Progenitor cell of endocrine pancreas (in vitro differentiated cells): ENCODE measurements around the gene HNF1B. TPM values are rescaled to one million over a fixed set of nuclear protein-coding genes. Genes with fewer than 3 reads are reported as not detected.

Source experiments
- DNase-seq: peaks from one replicate; pipeline ENCODE4 v3.0.0; 2021; ENCODE audit warnings: low spot score; ENCODE audit not compliant: unreplicated experiment
- H3K27ac Mint-ChIP-seq: 2 replicates; pipeline ENCODE4 v1.8.0; 2021; ENCODE audit warnings: mild to moderate bottlenecking, moderate library complexity, mixed read lengths
- H3K27me3 Mint-ChIP-seq: 2 replicates; pipeline ENCODE4 v1.8.0; 2021; ENCODE audit warnings: mixed read lengths
- H3K36me3 Mint-ChIP-seq: 2 replicates; pipeline ENCODE4 v1.8.0; 2022; ENCODE audit warnings: mixed read lengths; ENCODE audit not compliant: insufficient read depth
- H3K4me1 Mint-ChIP-seq: 2 replicates; pipeline ENCODE4 v1.8.0; 2021; ENCODE audit warnings: low read depth, mixed read lengths
- H3K4me3 Mint-ChIP-seq: 2 replicates; pipeline ENCODE4 v1.8.0; 2021; ENCODE audit warnings: low read depth, mild to moderate bottlenecking, moderate library complexity, mixed read lengths
- H3K9me3 Mint-ChIP-seq: 2 replicates; pipeline ENCODE4 v1.8.0; 2021; ENCODE audit warnings: low read depth, mixed read lengths
- CTCF ChIP-seq: fragments of 200-600 bp; sonication (generic); IDR thresholded peaks from one replicate; pipeline ENCODE4 v1.5.0; 2021; ENCODE audit warnings: antibody characterized with exemption, mild to moderate bottlenecking; ENCODE audit not compliant: unreplicated experiment
- total RNA-seq: library from RNA; stranded (reverse); gene quantifications from 2 replicates; pipeline ENCODE4 v1.2.1, GENCODE V29; 2021

HNF1B gene
- total RNA-seq, 1 donor from 2014 or later, result 99.1 TPM

GRCh38 chr17:37713028-37713431, 31.8 kb downstream of the HNF1B start:
- Mint-ChIP-seq H3K27ac (peak overlapping the region; percentile 98), H3K4me1 (peaks cover 87% of the 10 kb centered on the region), H3K9me3 (peaks cover 9% of the 10 kb centered on the region), H3K36me3 (peaks cover 44% of the 10 kb centered on the region), H3K4me3 (peak overlapping the region; percentile 49), H3K27me3 (no peaks in the 10 kb centered on the region)
- no peak for TF ChIP-seq CTCF
- DNase-seq, result no peak

GRCh38 chr17:37711113-37711512, 33.7 kb downstream of the HNF1B start:
- Mint-ChIP-seq H3K36me3 (peaks cover 51% of the 10 kb centered on the region), H3K9me3 (peaks cover 9% of the 10 kb centered on the region), H3K4me1 (peaks cover 85% of the 10 kb centered on the region), H3K27me3 (no peaks in the 10 kb centered on the region), H3K4me3 (no peak overlapping the region), H3K27ac (peak overlapping the region; percentile 98)
- TF ChIP-seq CTCF, result no peak
- DNase-seq, result no peak

GRCh38 chr17:37710344-37710886, 34.4 kb downstream of the HNF1B start:
- Mint-ChIP-seq H3K4me3 (peak overlapping the region; percentile 29), H3K27ac (peak overlapping the region; percentile 98), H3K27me3 (no peaks in the 10 kb centered on the region), H3K9me3 (peaks cover 9% of the 10 kb centered on the region), H3K36me3 (peaks cover 53% of the 10 kb centered on the region), H3K4me1 (peaks cover 81% of the 10 kb centered on the region)
- TF ChIP-seq CTCF, result peak; percentile 30
- peak; percentile 73 for DNase-seq

GRCh38 chr17:37708616-37709212, 36.1 kb downstream of the HNF1B start:
- no peak for TF ChIP-seq CTCF
- Mint-ChIP-seq H3K9me3 (peaks cover 9% of the 10 kb centered on the region), H3K27ac (peak overlapping the region; percentile 96), H3K4me1 (peaks cover 67% of the 10 kb centered on the region), H3K27me3 (no peaks in the 10 kb centered on the region), H3K4me3 (peak overlapping the region; percentile 21), H3K36me3 (peaks cover 68% of the 10 kb centered on the region)
- no peak for DNase-seq

- Mint-ChIP-seq H3K27me3 (no peaks in the 10 kb centered on the region), H3K27ac (peak overlapping the region; percentile 96), H3K9me3 (peaks cover 9% of the 10 kb centered on the region), H3K4me1 (peaks cover 67% of the 10 kb centered on the region), H3K36me3 (peaks cover 71% of the 10 kb centered on the region), H3K4me3 (no peak overlapping the region)
- TF ChIP-seq CTCF, result no peak
- no peak for DNase-seq
Measured at GRCh38 chr17:37708008-37708615, 36.7 kb downstream of the HNF1B start.
